ENCODE measurements around the gene COPS7B.
"Not testable (repeated sequence)": the region's sequence is repeated elsewhere in the genome, so short reads cannot be mapped to it uniquely, and the experiment has no call there.

COPS7B gene

DNA sequence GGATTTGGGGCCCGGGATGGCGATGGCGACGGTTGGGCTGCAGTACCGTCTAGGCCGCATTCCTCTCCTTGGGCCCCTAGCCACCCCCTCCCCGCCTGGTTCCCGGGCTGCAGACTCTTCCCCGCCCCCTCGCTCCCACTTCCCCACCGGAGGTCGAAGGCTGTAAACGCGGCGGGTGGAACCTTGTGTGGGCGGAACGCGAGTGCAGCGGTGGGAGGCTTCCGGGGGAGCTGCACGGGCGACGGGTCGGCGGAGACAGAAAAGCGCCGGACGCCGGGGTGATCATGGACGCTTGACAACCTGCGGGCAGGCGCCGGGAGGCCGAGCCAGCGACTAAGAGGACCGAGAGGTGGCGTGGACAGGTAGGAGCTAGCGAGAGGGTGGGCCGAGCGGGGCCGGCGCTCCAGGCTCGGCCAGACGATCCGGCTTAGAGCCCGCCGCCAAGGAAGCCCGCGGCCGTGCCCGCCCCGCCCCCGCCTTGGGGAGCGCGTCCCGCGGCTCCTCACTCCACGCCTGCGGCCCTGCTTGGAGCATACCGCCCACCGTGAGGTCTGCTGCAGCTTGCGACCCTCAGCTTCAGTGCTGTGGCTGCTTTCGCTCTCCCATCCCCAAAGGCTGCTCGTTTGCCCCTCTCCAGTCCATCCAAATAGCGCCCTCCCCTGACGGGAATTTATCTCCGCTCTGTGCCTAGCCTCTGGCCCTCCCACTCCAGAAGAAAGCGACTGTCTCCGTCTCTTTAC lies at the start of gene COPS7B:
Gene COPS7B (plus strand): TSS at position 269 of the 740 bp plus-strand sequence. CDS start 2,126 bp downstream, outside the sequence.
- peak; percentile 72 for DNase-seq (ENCODE audit: low read depth)

DNA sequence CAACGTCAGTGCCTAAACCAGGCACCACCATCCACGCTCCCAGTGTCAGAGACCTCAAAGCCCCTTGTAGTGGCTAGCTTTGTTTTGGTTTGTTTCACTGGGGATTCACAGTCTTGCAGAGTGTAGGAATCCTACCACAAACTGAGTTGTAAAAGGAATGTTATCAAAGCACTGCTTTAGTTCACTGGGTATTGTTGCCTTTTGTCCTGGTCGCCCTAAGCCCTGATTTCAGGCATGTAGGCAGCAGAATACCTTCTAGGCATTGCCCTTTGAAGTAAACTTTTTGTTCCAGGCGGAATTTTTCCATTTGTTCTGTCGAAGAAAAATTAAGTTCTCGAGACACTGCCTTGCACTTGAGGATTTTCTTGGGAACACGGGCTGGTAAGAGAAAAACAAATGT lies 48.5 kb upstream of the COPS7B start:
- DNase-seq (ENCODE audit: low read depth): no peak

DNA sequence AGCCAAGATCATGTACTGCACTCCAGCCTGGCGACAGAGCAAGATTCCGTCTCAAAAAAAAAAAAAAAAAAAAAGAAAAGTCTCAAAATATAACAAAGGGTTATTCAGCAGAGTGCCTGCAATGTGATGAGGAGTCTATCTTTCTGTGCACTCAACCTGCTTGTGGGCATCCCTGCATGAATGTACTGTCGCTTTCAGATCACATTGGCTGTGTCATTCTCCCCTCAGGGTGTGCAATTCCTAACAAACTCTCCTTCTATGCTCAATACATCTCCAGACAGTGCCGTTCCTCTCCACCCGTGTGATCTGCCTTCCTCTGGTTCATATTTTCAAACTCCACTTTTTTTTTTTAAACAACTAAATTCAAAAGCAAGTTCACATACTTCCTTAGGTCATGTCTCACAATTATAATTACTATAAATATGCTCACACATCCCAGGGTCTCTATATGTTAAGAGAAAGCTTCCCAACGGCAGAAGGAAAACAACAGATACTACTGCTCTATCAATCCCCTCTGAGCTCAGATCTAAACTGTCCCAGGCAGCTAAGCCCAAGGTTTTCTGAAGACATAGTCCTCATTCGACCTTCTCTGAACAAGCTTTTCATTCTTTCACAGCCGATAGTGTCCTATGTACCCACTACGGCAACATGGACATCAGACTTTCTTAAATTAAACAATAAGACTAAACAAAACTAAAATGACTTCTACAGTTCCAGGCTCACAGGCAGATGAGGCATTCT lies 42.7 kb upstream of the COPS7B start:
- no peak for DNase-seq (ENCODE audit: low read depth)

DNA sequence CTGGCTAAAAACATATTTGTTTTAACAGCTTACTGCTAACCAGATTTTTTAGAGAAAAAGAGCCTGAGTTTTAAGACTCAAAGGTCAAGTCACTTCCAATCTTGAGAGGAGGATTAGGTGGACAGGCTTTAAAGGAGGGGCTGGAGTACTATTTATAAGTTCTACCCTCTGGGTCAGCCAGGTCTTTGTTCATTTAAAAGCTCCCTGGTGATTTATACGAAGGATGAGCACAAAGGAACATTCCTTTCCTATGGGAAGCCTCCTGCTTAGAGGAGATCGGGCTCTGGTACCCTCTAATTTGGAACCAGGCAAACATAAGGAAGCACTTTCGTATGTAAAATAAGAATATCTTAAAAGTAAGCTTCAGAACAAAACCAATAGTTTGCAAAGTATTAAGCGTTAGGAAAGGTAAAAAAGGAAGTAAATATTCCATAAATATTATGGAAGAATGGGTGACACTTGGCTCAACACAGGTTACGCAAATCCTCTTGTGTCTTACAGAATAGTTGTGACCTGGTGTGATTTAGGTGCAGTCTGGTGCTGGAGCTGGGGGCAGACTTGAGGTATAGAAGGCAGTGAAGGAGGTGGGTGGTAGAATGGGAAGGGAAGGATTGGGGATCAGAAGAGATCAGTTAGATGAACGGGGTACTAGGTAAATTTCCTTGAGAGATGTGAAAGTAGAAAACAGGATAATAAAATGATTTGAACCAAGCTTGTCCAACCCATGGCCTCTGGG lies 40.8 kb upstream of the COPS7B start:
- no peak for DNase-seq (ENCODE audit: low read depth)

DNA sequence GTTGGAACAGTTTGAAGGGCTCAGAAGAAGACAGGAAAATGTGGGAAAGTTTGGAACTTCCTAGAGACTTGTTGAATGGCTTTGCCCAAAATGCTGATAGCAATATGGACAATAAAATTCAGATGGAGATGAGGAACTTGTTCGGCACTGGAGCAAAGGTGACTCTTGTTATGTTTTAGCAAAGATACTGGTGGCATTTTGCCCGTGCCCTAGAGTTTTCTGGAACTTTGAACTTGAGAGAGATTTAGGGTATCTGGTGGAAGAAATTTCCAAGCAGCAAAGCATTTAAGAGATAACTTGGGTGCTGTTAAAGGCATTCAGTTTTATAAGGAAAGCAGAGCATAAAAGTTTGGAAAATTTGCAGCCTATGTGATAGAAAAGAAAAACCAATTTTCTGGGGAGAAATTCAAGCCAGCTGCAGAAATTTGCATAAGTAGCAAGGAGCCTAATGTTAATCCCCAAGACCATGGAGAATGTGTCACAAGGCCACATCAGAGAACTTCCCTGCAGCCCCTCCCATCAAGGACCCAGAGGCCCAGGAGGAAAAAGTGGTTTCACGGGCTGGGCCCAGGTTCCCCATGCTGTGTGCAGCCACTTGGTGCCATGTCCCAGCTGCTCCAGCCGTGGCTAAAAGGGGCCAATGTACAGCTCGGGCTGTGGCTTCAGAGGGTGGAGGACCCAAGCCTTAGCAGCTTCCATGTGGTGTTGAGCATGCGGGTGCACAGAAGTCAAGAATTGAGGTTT lies 37.9 kb upstream of the COPS7B start:
- DNase-seq (ENCODE audit: low read depth): not testable (repeated sequence)

DNA sequence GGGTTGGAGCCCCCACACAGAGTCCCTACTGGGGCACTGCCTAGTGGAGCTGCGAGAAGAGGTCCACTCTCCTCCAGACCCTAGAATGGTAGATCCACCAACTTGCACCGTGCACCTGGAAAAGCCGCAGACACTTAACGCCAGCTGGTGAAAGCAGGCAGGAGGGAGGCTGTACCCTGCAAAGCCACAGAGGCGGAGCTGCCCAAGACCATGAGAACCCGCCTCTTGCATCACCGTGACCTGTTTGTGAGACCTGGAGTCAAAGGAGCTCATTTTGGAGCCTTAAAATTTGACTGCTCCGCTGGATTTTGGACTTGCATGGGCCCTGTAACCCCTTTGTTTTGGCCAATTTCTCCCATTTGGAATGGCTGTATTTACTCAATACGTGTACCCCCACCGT lies 37.2 kb upstream of the COPS7B start:
- not testable (repeated sequence) for DNase-seq (ENCODE audit: low read depth)

DNA sequence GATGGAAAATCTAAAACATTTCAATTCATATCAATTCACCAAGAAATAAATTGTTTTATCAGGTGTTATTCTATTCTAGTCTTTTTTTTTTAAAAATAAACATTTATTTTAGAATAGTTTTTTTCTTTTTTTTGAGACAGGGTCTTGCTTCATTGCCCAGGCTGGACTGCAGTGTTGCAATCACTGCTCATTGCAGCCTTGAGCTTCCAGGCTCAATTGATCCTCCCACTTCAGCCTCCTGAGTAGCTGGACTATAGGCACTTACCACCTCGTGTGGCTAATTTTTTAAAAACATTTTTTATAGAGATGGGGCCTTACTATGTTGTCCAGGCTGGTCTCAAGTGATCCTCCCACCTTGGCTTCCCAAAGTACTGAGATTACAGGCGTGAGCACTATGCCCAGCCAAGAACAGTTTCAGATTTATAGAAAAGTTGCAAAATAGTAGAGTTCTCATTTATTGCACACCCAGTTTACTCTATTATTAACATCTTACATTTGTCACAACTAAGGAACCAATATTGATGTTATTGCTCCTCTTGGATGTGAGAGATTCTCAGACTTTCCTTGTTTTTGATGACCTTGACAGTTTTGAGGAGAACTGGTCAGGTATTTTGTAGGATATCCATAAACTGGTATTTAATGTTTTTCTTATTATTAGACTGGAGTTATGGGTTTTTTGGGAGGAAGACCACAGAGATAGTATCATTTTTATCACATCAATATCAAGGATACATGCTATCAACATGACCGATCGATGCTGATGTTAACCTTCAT lies 35.0 kb upstream of the COPS7B start:
- no peak for DNase-seq (ENCODE audit: low read depth)

DNA sequence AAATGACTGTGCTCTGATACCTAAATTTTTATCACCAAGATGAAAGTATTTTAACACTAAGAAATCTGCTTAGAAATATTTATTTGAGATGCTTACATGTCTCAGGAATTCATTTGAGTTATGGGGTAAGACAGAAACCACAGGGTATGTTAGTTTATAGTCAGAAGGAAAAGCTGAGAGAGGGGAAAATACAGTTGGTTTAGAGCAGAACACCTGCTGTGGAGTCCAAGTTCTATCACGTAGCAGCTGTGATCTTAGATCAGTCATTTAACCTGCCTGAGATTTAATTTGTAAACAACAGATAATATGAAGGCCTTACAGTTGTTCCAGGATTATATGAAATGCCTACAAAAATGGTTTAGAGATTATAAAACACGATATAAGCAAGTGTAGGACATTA lies 34.2 kb upstream of the COPS7B start:
- no peak for DNase-seq (ENCODE audit: low read depth)

DNA sequence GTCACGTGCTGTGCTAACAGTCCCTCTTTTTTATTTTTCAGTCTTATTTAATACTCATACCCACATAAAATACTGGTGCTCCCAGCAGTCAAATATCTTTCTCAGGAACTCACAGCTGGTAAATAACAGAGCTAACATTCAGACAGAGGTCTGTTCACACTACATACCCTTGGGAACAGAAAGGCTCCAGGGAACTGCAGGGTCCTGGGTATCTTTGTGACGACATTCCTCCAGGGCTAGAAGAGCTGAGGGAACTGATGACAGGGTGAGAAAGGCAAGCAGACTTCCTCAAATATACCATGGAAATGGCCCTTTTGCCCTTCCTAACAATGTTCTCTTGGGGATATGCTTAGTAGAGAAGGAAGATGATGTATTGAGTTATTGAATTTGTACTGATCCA lies 24.5 kb upstream of the COPS7B start:
- no peak for DNase-seq (ENCODE audit: low read depth)

DNA sequence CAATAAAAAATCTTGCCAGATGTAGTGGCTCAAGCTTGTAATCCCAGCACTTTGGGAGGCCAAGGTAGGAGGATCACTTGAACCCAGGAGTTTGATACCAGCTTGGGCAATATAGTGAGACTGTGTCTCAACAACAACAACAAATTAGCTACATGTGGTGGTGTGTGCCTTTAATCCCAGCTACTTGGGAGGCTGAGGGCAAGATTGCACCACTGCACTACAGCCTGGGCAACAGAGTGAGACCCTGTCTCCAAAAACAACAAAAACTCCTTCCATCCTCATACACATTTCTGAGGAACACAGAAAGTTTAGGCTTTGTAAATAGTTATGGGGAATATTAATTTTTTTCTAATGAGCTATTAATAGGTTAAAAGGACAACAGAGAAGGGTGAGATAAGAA lies 22.1 kb upstream of the COPS7B start:
- no peak for DNase-seq (ENCODE audit: low read depth)

DNA sequence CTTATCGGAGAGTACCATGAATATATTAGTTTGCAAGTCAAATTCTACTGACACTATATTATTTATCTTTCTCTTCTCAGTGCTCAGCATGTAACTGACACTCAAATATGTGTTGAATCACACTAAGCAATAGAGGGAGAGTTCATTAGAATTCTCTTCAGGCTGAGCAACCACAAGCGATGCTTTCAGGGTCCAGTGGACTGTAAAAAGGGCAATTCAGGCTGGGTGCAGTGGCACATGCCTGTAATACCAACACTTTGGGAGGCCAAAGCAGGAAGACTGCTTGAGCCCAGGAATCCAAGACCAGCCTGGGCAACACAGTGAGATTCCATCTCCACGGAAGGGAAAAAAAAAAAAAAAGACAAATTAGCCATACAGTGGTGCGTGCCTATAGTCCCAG lies 21.5 kb upstream of the COPS7B start:
- no peak for DNase-seq (ENCODE audit: low read depth)

DNA sequence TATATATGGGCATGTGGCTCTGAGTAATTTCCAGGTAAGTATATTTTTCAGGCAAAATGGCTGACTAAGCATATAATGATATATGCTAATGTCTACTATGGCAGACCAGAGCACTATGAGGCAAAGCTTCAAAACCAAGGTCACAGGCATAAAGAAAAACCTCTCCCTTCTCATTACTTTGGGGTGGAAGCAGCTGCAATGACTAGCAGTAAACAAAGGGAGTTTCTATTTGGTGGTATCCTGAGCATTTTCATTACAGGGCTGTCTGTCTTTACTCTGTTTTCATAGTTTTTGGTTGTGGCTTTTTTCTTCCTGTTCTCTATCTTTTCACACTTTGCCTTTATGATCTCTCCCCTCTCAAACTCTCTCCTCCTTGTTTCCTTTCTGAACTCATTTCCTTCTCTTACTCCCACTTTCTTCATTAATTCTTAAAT lies 20.7 kb upstream of the COPS7B start:
- DNase-seq (ENCODE audit: low read depth): no peak

DNA sequence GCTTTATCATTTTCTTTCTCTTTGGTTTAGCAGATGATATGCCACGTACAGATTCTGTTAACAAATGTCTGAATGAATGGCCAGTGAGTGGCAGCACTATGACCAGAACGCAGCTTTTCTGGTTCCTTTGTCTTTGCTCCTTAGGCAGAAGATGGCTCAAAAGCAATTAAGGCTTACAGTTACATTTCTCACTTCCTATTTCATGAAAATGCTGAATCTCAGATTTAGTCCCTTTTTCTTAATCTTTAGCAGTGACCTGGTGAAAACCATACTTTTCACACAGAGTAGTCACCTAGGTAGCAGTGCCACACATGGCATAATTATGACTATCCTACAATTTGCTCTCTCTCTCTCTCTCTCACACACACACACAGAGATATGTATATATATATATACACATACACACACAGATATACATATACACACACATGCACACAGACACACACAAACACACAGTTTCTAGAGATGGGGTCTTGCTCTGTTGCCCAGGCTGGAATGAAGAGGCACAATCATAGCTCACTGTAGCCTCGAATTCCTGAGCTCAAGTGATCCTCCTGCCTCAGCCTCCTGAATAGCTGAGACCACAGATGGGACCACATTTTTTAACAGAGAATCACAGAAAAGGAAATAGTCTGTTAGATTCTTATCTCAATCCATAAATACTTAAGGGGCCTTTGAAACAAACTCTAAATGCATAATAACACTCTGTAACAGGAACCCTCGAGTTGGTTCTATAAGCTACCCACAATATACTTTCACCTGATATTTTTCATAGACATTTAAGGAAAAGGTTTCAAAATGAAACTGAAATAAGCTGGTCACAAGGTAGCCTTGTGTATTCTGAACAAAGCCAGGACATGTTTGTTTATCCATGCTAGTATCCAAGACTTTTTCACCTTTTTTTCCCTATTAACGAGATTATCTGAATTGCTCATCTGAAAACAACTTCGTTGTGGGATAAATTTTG lies 16.8 kb upstream of the COPS7B start:
- DNase-seq (ENCODE audit: low read depth): no peak

DNA sequence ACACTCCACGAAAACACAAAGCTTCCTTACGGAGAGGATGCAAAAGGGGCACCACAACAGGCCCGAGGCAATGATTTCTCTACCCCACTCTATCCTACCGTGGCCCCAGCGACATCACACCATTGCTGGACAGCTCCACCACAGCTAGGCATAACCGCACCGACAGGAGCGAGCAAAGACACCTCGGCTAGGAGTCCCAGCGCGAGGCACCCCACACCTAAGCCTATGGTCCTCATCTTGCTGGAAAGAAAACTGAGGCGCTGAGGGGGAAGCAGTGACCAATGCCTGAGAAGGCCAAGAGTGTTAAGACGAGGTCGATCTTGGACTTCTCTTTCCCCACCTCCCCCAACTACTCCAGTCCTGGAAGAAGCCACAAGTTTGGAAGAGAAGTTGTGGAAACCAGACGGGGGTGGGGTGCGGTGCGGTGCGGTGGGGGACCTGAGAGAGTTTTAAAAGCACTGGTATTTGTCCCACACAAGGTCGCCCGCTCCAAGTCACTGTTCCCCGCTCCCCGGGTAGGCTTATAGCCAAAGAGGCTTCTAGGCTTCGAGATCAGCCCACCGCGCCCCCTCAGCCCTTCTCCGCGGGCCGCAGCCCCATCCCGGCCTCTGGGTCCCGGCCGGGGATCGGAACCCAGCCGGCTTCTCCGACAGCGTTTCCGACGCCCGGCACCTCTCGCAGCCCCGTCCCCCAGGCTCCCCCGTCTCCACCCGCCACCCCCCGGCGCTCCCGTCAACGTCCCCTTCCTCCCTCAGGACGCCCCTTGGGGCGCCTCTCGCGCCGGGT lies 5.9 kb upstream of the COPS7B start:
- DNase-seq (ENCODE audit: low read depth): no peak

DNA sequence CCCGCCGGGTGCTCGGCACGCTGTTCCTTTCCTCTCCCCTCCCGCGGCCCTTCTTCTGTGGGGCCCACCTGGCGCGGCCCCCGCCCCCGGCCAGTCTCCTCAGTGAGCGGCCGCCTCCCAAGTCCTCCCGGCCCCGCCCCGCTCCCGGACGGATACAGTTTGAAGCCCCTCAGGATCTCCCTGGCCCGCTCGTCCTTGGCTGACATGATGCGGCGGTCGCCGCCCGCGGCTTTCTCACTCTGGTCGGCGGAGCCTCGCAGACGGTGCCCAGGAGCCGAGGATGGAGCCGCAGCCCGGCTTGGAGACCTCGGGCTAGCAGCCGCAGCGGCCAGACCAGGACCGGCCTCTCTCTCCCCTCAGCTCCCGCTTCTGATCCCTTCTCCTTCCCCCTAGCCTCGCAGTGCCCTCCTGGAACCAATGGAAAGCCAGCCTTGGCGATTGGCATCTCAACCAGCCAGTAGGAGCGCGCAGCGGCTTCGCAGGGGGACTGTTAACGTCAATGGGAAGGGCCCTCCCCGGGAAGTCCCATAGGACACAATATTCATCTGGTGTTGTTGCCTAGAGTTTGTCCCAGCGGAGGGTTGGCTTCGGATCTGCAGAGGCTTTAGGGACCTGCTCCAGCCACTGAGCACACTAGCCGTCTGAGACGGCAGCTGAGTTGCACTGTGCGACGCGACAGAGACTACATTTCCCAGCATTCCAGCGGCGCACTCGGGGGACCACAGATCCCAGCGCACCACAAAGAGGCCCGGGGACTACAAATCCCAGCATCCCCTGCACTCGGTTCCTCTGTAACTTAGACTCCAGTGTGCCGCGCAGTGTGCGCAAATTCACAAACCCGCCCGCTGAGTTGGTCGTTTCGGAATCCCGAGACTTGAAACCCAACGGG lies 5.1 kb upstream of the COPS7B start, which contains the start of gene PDE6D:
Gene PDE6D (minus strand): TSS at position 374 of the 889 bp plus-strand sequence. CDS start 168 bp downstream, at position 206.
- DNase-seq (ENCODE audit: low read depth): peak; percentile 90

DNA sequence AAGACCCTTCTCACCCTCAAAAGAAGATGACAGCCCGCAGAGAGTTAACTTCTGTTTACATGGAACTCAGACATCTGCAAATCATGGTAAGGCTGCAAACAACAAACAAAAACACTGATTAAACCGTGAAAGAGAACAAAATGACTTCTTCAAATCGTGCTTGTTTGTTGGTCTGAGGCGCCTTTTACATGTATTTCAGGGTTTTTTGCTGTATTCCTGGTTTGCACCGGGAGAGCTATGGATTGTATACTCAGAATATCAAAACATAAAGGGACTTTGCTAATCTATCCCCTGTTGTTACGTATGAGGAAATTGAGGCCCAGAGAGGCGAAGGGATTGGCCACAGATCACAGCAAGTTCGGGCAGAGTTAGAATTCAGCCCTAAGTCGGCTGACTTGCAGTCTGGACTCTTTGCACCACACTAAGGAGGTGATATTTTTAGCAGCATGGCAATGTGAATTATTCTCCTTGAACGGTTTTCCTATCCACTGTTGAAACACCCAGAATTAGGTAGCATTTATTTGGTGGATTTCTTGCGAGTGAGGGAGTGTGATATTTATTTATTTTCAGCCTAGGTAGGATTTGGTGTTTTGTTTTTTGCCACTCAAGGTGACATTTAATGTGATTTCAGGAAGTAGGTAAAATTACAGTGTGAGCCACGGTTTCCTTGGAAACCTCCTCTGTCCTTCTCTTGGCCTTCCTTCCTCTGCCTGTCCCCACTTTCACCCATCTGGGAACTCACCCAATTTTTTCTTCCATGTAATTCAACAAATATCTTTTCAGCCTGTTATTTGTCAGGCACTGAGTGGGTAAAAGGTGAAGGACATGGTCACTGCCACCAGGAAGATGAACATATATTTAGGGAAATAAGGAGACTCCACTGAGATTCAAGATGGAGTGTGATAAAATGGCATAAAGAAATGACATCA lies 4.2 kb upstream of the COPS7B start:
- DNase-seq (ENCODE audit: low read depth): no peak

DNA sequence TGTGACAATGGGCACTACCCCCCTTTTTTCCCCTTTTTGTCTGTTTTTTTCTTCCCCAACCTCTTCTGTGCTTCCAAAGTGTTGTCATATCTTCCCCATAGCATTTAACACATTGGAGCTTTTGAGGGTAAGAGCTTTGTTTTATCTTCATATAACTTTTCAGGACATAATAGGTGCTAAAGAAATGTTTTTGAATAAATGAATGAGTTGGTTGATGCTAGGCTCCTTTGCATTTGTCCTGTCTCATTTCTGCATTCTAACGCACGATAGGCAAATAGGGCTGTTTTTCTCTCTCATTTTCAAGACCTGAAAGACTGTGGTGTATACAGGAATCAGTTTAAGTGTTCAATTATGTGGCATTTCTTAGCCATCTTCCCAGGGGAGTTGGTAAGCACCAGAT lies 832 bp upstream of the COPS7B start:
- no peak for DNase-seq (ENCODE audit: low read depth)

Data from stimulated activated CD8-positive, alpha-beta memory T cell treated with anti-CD3 and anti-CD28 coated beads, Interleukin-12 subunit alpha, Interleukin-12 subunit beta, amount 100 ng/mL, for 4 hours (primary cell).